ENCODE results near the gene NAA10. TPM values are rescaled to one million over a fixed set of nuclear protein-coding genes. Genes with fewer than 3 reads are reported as not detected.

NAA10 gene
- total and polyA plus RNA-seq, 11 donors: 52.5 to 221 (median 91.5) TPM

- intact Hi-C loops (cut with DNase I): no loop called here
- ATAC-seq (no peak), DNase-seq (no peak)
- Histone ChIP-seq H3K27ac (no peak overlapping the region), H3K9me3 (no peaks in the 10 kb centered on the region), H3K4me3 (no peak overlapping the region), H3K27me3 (peaks cover 0 to 40% (median 0%) of the 10 kb centered on the region in 9 donors), H3K36me3 (peaks cover 0 to 37% (median 0%) of the 10 kb centered on the region in 9 donors), H3K4me1 (no peaks in the 10 kb centered on the region)
- no peak for TF ChIP-seq POLR2A (IDR thresholded peaks at IDR 0.05)
- no peak for TF ChIP-seq CTCF (IDR thresholded peaks at IDR 0.05)
- 83 to 93% (median 88%) methylated on average over 6 of the region's 6 CpGs for WGBS, 4 donors
These were observed 23.0 kb downstream of the NAA10 start for GRCh38 chrX:153911798-153912197.

DNA sequence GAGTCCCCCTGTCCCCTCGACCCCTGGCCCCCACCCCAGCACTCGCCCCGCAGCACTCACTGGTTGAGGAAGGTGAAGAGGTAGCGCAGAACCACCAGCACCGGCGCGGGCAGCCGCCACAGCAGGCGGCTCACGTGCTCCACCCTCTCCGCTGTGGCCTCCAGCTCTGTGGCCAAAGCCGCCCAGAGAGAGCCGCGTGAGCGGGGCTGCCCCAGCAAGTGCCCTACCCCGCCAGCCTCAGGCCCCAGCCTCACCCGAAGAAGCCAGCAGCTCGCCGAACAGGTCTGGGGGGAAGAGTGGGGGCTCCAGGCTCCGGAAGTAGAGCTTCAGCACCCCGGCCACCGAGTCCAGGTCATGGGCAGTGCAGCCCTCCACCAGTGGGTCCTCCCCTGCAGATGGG lies 24.4 kb downstream of the NAA10 start:
- 92 to 97% (median 95%) methylated on average over 2 to 22 of the region's 22 CpGs for WGBS, 4 donors
- no peaks in the 10 kb centered on the region for H3K9me3 ChIP-seq
- ATAC-seq (no peak), DNase-seq (no peak)
- no peak overlapping the region for H3K27ac ChIP-seq
- TF ChIP-seq POLR2A (IDR thresholded peaks at IDR 0.05) (no peak), CTCF (IDR thresholded peaks at IDR 0.05) (no peak)
- peaks cover 0 to 27% (median 0%) of the 10 kb centered on the region in 9 donors for H3K36me3 ChIP-seq
- intact Hi-C loops (cut with DNase I): no loop called here
- H3K4me3 ChIP-seq: no peak overlapping the region
- H3K27me3 ChIP-seq: peaks cover 0 to 47% (median 0%) of the 10 kb centered on the region in 9 donors
- H3K4me1 ChIP-seq: no peaks in the 10 kb centered on the region

- Histone ChIP-seq H3K36me3 (peaks cover 0 to 27% (median 0%) of the 10 kb centered on the region in 9 donors), H3K4me3 (no peak overlapping the region), H3K4me1 (no peaks in the 10 kb centered on the region), H3K9me3 (no peaks in the 10 kb centered on the region), H3K27me3 (peaks cover 0 to 48% (median 0%) of the 10 kb centered on the region in 9 donors), H3K27ac (no peak overlapping the region)
- TF ChIP-seq CTCF (IDR thresholded peaks at IDR 0.05) (no peak), POLR2A (IDR thresholded peaks at IDR 0.05) (no peak)
- WGBS, 4 donors: 86 to 97% (median 96%) methylated on average over 20 to 25 of the region's 25 CpGs
- intact Hi-C loops (cut with DNase I): loop anchor here in 2 of 10 donors (10.0 kb wide), 1 partner anchor 75 kb away; the partner anchor contains the start of gene PDZD4 (in 2 of the 2)
- ATAC-seq (no peak), DNase-seq (peak in 1 of 5 donors; percentile 40)
These were observed 24.9 kb downstream of the NAA10 start for GRCh38 chrX:153909980-153910360.

GRCh38 chrX:153909024-153909979 lies 25.5 kb downstream of the NAA10 start:
- ATAC-seq: peak; percentile 13 to 61 (median 32)
- peak in 4 of 5 donors; percentile 21 to 56 (median 49) for DNase-seq
- H3K27ac ChIP-seq: no peak overlapping the region
- 56 to 72% (median 69%) methylated on average over 15 to 37 of the region's 37 CpGs for WGBS, 4 donors
- no peaks in the 10 kb centered on the region for H3K9me3 ChIP-seq
- peaks cover 0 to 27% (median 0%) of the 10 kb centered on the region in 9 donors for H3K36me3 ChIP-seq
- H3K4me1 ChIP-seq: peaks cover 0 to 7% (median 0%) of the 10 kb centered on the region in 12 donors
- intact Hi-C loops (cut with DNase I): loop anchor here in 2 of 10 donors (10.0 kb wide), 1 partner anchor 75 kb away; the partner anchor contains the start of gene PDZD4 (in 2 of the 2)
- no peak for TF ChIP-seq CTCF (IDR thresholded peaks at IDR 0.05)
- TF ChIP-seq POLR2A (IDR thresholded peaks at IDR 0.05): no peak
- no peak overlapping the region for H3K4me3 ChIP-seq
- H3K27me3 ChIP-seq: peaks cover 0 to 53% (median 0%) of the 10 kb centered on the region in 9 donors

Measured in heart left ventricle (tissue), 16 donors.